DLD1 (cell line): ENCODE data around the gene HOGA1.

Experiments used
- in situ Hi-C: cut with HindIII; loops from 2 replicates; pipeline ENCODE4 v1.10.0; 2017; ENCODE audit warnings: low sequenced_read_pairs

HOGA1 gene

DNA sequence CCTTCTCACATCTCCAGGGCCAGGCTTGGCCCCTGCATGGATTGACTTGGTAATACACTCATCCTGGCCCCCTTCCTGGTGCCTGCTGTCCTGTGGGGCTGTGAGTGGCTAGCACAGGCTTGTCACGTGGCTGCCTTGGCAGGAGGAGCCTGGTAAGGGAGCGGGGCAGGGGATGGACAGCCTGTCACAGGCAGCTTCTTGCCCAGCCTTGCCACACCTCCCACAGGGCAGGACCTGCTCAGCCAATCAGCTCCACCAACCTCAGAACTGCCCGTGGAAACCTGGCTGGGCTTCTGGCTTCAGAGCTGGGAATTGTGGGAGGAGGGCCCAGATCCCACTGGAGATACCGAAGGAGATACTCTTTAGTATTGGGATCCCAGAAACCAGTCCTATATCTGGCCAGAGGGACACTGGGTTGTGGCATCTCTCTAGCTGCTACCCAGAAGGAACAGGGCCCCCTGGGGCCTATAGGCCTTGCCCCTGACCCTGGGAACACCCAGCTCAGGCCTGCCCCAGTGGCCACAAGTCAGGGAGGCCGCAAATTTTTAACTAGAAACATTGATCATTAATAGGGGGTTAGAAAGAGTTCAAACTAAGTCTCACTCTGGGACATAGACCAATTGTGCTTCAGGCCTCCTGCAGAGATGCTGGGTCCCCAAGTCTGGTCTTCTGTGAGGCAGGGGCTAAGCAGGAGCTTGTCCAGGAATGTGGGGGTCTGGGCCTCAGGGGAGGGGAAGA lies at the start of gene HOGA1:
HOGA1 (plus strand) TSS at position 330 of the 738 bp plus-strand sequence; CDS start at position 645, 315 bp downstream.
- in situ Hi-C loops: no loop called here

DNA sequence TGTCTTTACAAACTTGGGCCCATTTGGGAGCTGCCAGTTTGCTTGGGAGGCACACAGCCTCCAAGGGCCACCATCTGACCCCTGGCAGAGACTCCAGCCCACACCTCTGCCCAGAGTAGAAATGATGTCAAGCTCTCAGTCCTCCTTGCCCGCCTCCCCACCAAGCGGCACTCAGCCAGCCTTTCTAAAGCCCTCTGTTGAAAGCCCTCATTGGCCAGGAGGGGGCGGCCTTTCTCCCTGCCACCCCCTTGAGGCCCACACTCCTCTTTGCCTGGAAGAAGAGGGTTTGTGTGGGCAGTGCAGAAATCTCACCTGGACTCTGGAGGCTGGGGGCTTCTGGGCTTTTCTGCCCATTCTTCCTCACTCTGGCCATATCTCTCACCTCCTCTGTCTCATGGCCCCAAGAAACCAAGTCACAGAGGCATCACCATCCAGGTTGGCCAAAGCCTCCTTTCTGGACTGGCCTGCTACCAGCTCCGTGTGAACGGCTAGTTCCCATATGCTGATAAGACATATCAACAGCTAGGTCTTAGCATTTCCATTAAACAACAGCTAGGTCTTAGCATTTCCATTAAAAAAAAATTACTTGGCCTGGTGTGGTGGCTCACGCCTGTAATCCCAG lies 49.3 kb upstream of the HOGA1 start:
- in situ Hi-C loops: loop anchor here (10.0 kb wide), 1 partner anchor 60 kb away; no protein-coding TSS in a partner anchor

DNA sequence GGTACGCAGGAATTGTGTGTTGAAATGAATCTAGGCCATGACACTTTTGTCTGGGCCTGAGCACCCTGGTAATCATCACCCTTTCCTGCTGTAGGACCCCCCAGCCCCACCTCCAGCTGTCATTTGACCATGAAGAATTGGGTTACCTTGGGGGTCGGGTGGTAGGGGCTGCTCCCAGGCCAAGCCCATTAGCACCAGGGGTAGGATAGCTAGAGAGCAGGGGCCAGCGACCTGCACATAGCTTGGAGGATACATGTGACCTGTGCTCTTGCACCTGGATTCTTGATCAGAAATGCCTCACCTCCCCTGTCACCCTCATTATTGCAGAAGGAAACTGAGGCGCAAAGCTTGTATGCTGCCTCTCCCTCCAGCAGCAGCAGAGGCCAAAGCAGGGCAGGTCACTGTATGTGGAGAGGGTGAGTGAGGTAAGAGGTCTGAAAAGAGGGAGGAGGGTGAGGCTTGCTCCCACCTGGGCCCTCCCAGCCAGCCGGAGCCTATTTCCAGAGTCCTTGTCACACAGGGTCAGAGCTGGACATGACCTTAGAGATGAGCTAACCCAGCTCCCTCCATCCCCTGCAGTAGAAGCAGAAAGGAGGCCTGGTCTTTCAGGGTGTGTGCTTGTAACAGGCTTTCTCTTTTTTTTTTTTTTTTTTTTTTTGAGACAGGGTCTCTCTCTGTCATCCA lies 46.9 kb upstream of the HOGA1 start:
- in situ Hi-C loops: loop anchor here (10.0 kb wide), 1 partner anchor 57 kb away; no protein-coding TSS in a partner anchor

GRCh38 chr10:97538411-97538810 lies 45.8 kb upstream of the HOGA1 start:
- in situ Hi-C loops: loop anchor here (10.0 kb wide), 1 partner anchor 56 kb away; no protein-coding TSS in a partner anchor

DNA sequence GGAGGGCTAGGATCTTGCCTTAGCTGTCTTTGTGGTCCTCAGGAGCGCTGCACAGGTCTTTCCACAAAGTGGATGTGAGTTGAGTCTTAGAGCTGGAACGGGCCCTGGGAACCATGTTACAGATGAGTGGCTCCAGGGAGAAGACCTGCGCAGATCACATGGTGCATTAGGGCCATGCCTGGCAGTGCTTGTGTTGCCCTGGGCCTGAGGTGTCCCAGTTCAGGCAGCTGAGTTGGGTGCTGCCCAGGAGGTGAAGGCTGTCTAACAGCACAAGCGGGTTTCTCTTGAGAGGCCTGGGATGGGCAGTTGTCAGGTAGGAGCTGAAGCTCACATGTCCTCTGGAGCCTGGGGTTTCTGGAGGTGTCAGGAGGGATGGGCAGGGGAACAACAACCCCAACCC lies 45.4 kb upstream of the HOGA1 start:
- in situ Hi-C loops: loop anchor here (10.0 kb wide), 1 partner anchor 56 kb away; no protein-coding TSS in a partner anchor

- in situ Hi-C loops: loop anchor here (10.0 kb wide), 1 partner anchor 55 kb away; no protein-coding TSS in a partner anchor
These were observed 44.5 kb upstream of the HOGA1 start for GRCh38 chr10:97539523-97540200.

DNA sequence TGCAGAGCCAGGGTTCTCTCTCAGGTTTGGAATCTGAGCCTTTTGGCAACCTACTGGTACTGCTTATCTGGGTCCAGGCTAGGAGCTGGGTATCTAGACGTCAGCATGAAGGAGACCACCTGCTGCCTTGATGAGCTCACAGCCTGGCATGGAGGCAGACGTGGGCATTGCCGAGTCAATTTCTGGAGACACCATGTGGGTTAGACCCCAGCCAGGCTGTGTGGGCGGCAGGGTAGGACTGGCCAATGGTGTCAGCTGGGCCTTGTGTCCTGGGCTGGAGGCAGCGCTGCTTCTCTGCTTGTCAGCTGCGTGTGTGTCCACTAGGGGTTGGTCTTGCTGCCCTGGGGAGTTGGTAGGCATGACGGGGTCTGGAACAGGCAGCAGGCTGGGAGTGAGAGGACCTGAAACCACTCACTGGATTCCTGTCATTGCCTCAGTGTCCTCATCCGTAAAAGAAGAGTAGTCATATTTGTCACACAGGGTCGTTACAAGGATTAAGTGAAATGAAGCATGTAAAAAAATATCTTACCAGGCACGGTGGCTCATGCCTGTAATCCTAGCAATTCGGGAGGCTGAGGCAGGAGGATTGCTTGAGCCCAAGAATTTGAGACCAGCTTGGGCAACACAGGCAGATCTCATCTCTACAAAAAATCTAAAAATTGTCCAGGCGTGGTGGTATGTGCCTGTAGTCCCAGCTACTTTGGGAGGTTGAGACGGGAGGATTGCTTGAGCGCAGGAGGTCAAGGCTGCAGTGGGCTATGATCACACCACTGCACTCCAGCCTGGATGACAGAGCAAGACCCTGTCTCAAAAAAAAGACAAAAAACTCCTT lies 43.3 kb upstream of the HOGA1 start:
- in situ Hi-C loops: no loop called here

DNA sequence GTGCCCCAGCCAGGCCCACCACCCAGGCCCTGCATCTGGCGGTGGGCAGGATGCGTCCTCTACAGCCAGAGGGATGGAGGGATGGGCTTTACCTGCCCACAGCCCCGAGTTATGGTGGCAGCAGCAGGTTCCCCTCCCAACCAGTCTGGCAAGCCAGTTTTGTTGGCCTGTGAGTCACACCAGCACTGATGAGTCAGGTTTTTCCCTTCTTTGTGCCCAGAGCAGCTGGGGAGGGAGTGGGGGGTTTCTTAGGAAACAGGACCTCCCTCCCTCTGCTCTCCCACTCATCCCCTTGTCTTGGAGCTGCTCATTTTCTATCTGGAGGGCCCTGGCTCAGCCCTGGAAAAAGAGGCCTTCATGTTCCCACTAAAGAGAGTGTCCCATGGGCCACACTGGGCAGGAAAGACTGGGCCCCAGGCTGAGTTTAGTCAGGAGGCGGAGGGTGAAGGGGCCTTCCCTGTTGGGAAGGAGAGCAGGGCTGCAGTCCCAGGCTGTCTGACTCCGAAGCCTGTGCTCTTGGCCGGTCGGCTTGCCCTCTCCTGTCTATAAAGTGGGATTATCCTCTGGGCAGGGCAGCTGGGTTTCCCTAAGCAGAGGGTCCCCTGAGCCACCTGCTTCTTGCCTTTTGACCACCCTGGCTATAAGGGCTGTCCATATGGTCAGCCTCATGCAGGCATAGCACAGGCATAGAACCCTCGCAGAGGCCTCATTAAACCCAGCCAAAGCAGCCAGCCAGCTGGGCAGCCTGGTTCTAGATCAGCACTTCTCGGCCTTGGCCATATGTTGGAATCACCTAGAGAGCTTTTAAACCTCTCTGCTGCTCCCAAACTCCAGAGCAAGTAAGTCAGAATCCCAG lies 41.8 kb upstream of the HOGA1 start:
- in situ Hi-C loops: no loop called here

DNA sequence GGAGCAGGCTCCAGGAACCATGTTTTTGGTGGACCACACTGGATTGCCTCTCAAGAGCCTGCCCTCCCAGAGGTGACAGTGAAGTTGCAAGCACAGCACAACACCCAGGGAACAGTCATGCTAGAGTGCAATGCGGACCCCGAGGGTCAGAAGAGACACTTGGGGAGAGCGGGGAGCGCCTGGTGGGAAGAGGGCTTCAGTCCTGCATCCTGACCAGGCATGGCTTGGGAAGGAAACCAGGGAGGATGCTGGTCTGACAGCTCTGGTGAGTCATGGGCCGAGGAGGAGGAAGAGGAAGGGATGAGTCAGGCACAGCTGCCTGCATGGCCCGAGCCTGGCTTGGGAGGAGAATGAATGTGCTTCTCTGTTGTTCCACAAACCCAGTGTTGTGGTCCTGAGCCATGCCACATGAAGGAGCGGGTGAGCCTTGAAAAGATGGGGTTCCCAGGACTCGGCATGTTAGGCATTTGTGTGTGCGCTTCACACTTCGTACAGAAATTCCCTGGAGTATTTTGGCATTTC lies 41.1 kb upstream of the HOGA1 start:
- in situ Hi-C loops: no loop called here

GRCh38 chr10:97546456-97547270 lies 37.5 kb upstream of the HOGA1 start:
- in situ Hi-C loops: no loop called here

GRCh38 chr10:97547271-97547600 lies 37.0 kb upstream of the HOGA1 start:
- in situ Hi-C loops: no loop called here

DNA sequence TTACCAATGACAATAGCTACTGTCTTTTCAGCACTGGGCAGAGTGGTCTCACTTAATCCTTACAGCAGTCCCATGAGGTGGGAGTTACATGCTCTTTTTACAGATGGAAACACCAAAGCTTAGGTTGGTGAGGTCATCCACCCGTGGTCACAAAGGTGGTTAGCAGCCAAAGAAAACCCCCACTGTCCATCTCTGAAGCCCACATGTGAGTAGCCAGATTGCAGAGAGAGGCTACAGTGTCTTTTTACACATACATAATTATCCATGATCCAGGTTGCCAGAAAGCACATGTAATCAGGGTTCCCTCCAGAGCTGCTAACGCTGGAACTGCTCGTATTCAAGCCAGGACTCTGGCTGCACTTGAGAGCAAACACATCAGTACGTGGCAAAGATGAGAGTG lies 36.2 kb upstream of the HOGA1 start:
- in situ Hi-C loops: no loop called here

DNA sequence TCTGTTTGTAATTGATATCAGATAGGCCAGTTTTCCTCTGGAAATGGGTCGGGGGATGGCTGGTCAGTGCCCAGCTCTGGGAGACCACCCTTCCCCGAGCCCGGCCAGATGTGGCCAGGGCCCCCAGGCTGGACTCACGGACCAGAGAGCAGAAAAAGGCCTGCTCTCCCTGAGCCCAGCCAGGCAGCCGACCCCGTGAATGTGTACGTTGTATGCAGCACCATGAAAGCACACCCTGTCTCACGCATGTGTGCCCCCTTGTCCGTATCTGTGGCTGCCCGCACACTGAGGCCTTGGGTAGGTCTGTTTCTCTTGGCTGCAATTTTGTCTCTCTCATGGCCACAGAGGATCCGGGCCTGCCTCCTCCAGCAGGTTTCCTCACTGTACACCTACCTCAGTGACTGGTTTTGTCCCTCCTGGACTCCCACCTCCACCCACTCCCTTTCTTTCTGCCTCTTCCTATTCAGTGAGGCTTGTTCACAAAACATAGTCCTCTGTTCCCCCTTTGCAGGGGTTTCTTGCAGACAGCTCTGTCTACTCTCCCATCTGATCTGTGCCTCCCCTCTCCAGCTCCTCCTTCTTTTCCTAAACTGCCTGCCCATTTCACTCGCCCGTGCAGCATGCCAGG lies 35.2 kb upstream of the HOGA1 start:
- in situ Hi-C loops: no loop called here

- in situ Hi-C loops: no loop called here
These were observed 34.4 kb upstream of the HOGA1 start for GRCh38 chr10:97549587-97550322.

GRCh38 chr10:97550336-97551149 lies 33.6 kb upstream of the HOGA1 start:
- in situ Hi-C loops: no loop called here

DNA sequence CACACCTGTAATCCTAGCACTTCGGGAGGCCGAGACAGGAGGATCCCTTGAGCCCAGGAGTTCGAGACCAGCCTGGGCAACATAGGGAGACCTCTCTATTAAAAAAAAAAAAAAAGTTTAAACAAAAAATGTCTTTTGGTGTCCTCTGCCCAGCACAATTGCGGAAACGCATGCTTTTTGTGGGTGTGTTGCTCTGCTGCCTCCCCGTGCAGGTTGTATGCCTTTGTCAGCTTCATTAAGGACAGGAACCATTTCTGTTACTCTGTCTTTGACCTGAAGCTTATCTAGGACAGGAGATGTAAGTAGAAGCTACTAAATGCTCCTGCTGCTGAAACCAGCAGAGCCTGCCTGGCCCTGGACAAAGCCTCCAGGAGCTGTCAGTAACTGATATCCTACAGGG lies 32.9 kb upstream of the HOGA1 start:
- in situ Hi-C loops: no loop called here
